Measurements from ENCODE around the gene DNAAF3.

DNAAF3 gene

DNA sequence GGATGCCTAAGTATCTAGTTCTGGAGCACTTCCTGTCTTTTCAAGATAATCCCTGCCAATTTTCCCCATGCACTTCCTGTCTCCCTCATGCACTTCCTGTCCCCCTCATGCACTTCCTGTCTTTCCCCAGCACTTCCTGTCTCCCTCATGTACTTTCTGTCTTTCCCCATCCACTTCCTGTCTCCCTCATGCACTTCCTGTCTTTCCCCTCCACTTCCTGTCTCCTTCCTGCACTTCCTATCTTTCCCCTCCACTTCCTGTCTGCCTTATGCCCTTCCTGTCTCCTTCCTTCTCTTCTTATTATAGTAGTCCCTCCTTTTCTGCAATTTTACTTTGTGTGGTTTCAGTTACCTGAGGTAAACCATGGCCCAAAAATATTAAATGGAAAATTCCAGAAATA, 14.4 kb downstream of the DNAAF3 start:
- DNase-seq, result no peak

DNA sequence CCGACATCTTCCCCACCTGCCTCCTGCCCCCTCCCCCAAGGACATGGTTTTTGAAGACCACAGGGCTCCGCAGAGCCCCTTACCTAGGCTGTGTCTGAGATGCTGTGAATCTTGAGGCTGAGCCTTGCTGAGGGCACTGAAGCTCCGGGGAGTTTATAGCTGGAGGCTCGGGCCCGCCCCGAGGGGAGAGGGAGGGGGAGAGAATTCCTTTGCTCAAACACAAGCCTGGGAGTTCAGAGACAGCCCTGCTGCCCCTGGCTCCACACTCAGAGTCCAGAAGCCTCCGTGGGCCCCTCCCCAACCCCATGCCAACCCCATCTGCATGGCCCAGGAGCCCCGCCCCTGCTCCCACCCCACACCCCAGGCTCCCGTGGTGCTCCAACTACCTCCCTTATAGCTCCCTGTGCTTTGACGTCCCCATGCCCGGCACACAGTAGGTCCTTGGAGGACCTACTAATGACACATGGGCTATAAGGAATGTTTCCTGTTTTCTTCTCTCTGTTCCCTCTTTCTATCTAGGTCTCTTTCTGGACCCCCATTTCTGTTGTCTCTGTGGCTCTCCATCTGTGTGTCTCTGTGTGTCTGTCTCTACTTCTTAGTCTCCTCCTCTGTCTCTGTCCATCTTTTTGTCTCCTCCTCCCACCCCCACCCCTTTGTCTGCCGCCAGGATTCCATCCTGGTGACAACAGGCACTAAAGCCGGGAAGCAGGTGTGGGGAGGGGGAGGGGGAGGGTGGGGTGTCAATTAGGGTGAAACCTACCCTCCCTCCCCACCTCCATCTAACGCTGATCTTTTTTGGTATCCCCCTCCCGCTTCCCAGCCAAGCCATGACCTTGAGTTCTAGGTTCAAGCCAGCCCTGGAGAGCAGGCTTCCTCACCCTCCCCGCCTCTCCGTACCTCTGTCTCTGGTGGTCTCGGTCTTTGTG, 17.1 kb downstream of the DNAAF3 start, which contains the start of gene TNNT1:
TSS of gene TNNT1 (minus strand) at position 129 of the 926 bp plus-strand sequence. CDS start 2,049 bp downstream, outside the sequence.
- no peak for DNase-seq

DNA sequence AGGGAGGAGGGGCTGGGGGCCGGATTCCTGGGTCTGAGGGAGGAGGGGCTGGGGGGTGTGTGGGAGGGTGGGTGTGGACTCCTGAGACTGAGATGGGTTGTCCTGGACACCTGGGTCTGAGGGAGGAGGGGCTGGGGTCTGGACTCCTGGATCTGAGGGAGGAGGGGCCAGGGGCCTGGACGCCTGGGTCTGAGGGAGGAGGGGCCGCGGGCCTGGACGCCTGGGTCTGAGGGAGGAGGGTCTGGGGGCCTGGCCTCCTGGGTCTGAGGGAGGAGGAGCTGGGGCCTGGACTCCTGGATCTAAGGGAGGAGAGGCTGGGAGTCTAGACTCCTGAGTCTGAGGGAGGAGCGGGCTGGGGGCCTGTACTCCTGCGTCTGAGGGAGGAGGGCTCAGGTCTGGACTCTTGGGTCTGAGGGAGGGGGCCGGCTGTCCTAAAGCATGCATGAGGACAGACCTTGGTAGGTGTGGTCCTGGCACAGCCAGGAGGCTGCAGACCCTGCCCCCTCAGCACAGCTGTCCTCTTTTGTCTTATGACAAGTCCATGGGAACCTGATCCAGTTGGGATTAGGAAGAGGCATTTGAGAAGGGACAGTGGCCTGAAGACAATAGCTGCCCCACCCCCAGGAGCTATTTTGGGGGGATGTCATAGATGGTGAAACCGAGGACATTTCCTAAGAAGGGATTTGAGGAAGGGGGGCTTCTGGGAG, 18.7 kb downstream of the DNAAF3 start:
- no peak for DNase-seq

DNA sequence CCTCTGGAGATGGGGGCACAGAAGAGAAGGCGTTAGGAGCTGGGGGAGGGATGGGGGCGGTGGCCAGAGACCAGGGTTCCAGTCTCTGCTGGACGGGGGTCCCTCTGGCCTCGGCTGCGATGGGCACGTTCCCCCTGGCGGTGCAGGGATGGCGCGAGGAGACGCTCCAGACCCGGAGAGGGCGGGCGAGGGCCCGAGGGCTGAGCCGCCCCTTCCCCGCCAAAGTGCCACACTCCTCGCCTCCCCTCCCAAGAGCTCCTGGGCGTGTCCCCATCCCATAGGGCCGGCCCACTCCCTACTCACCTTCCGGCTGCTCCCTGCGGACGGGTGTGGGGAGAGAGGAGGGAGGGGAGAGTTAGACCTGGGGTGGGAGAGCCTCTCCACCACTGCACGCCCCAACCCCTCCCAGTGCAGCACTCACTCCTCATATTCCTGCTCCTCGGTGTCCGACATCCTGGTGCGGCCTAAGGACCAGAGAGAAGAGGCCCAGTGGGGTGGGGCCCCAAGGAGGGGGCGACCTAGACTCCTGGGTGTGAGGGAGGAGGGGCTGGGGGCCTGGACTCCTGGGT, 19.6 kb downstream of the DNAAF3 start:
- DNase-seq, result no peak

DNA sequence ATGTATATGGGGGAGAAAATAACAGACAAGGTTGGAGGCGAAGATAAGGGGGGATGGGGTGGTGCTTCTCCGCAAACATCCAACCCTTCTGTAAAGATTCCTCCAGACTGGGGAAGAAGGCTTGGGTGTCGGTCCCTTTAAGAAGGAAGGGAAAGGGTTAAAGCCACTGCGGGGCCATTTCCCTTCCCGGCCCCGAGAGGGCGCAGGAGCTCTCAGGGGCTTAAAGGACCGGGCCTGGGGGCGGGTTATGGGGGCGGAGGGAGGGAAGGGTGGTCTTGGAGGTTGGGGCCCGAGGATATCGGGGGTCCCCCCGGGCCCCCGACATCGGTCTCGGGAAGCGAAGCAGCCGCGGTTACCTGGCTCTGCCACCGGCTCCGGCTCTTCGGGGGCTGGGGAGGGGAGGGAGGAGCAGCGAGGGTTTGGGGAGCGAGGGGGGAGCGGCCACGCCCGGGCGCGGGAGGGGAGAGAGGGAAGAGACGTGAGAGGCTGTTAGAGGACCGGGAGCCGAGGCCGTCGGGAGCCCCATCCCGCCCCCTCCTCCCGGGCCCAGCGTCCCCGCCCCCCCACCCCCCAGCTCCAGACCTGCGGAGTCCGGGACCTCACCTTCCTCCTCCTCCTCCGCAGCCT, 20.2 kb downstream of the DNAAF3 start:
- peak; percentile 50 to 54 for DNase-seq

- DNase-seq, result no peak
These were observed 21.2 kb downstream of the DNAAF3 start for GRCh38 chr19:55145232-55145631.

DNA sequence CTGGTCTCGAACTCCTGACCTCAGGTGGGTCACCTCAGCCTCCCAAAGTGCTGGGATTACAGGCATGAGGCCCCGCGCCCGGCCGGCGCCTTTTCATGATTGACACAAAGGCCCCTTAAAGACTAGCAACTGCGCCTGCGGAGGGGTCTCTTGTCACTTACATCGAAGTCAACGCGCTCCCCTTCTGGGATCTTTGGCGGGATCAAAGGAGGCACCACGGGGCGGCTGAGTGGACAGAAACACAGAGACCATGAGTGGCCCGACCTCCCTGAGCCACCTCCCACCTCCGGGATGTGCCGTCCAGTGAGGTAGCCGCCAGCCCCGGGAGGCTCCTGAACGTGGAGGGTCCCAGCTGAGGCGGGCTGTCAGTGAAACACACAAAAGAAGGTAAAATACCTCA, 24.7 kb downstream of the DNAAF3 start:
- DNase-seq, result no peak

DNA sequence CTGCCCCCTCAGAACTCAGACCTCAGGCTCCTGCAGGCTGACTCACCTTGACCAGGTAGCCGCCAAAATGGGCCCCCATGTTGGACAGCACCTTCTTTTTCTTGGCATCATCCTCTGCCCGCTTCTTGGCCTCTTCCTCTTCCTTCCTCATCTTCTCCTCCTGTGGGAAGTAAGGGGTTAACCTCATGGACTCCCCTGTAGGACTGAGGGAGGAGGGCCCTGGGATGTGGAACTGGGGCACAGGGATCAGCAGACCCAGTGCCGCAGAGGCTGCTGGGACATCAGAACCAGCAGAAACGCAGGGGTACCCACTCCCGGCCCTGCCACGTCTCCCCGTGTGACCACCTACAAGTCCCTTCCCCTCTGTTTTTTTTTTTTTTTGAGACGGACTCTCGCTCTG, 28.5 kb downstream of the DNAAF3 start:
- DNase-seq, result no peak

DNA sequence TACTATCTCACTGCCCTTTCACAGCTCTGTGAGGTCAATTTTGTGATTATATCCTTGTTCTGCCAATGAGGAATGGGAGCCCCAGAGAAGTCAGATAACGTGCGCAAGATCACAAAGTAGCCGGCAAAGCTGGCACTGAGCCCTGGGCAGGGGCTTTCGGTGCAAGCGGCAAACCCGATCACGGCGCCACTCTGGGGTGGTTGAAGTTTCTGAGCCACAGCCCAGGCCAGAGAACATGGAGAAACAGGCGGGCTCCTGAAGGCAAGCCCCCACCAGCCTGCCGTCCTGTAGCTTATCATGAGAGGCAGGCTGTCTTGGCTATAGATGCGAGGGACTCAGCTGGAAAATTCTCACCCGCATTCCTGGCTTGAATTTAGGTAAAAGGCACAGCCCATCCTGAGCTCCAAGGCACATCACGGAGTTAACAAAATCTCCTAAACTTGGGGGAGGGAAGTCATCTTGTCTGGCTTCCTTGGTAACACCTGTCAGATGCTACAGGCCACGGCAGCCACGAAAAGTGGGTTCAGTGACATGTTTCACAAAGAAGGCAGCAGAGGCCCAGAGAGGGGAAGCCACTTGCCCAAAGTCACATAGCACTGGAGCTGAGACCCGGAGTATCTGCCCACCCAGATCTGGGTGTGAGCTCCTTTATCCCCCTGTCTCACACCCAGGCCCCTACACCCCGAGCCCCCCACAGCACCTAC, 29.9 kb downstream of the DNAAF3 start:
- DNase-seq, result no peak

GRCh38 chr19:55134736-55135135, 31.7 kb downstream of the DNAAF3 start:
- no peak for DNase-seq

DNA sequence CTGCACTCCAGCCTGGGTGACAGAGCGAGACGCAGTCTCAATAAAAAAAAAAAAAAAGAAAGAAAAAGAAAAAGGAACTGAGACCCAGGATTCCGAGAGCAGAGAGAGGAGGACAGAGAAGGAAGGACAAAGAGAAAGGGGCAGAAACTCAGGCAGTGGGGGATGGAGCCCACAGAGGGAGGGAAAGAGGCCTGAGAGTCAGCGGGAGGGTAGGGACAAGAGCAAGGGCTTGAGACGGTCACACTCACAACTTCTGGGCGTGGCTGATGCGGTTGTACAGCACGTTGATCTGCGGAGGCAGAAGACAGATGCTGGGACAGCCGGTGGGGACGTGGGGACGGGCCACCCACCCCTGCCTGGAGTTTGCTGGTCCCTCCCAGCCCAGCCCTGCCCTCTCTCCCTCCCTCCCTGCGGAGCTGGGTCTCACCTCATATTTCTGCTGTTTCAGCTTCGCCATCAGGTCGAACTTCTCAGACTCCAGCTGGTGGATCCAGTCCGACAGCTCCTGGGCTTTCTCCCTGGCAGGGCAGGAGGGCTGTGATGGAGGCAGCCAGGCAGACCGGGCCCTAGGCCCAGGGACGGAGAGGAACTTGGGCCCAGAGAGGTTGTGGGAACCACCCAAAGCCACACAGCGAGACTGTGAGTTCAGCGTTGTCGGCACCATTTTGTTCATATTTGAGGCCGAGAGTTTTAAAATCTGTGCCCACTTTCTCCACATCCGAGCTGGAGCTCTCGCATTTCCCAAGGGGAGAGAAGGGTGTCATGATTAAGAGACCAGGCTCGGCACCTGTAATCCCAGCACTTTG, 32.6 kb downstream of the DNAAF3 start:
- no peak for DNase-seq

GRCh38 chr19:55132453-55133129, 33.8 kb downstream of the DNAAF3 start:
- no peak for DNase-seq

DNA sequence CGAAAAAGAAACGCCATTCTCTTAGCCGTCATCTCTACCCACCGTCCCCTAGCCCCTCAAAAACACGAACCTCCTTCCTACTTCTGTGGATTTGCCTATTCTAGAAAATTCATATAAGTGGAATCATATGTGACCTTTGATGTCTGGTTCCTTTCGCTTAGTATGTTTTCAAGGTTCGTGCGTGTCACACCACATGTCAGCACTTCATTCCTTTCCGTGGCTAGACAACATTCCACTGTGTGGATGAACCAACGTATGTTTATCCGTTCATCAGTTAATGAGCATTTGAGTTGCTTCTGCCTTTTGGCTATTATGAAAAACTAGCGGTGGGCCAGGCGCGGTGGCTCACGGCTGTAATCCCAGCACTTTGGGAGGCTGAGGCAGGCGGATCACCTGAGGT, 35.0 kb downstream of the DNAAF3 start:
- no peak for DNase-seq

- DNase-seq, result no peak
These were observed 47.4 kb downstream of the DNAAF3 start for GRCh38 chr19:55119053-55119452.

- DNase-seq, result peak; percentile 58 to 59
These were observed 47.9 kb downstream of the DNAAF3 start for GRCh38 chr19:55118401-55118991.

DNA sequence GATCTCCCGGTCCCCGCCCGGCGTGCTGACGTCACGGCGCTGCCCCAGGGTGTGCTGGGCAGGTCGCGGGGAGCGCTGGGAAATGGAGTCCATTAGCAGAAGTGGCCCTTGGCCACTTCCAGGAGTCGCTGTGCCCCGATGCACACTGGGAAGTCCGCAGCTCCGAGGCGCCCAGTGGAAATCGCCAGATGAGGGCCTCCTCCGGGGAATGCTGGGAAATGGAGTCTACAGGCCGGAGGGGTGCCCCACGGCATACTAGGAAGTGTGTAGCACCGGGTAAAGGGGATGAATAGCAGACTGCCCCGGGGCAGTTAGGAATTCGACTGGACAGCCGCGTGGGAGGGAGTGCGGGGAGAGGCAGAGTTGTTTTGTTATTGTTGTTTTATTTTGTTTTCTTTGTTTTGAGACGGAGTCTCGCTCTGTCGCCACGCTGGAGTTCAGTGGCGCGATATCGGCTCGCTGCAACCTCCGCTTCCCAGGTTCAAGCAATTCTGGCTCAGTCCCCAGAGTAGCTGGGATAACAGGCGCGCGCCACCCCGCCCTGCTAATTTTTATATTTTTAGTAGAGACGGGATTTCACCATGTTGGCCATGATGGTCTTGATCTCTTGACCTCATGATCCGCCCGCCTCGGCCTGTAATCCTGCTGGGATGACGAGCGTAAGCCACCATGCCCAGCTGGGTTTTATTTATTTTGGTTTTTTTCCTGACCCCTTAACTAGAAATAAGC, 48.6 kb downstream of the DNAAF3 start:
- DNase-seq, result peak; percentile 96 to 97

GRCh38 chr19:55116859-55117662, 49.4 kb downstream of the DNAAF3 start, which contains the start of gene PPP1R12C:
PPP1R12C (minus strand) TSS chr19:55117637; CDS start chr19:55117543, 94 bp downstream.
- peak; percentile 31 to 42 for DNase-seq

DNA sequence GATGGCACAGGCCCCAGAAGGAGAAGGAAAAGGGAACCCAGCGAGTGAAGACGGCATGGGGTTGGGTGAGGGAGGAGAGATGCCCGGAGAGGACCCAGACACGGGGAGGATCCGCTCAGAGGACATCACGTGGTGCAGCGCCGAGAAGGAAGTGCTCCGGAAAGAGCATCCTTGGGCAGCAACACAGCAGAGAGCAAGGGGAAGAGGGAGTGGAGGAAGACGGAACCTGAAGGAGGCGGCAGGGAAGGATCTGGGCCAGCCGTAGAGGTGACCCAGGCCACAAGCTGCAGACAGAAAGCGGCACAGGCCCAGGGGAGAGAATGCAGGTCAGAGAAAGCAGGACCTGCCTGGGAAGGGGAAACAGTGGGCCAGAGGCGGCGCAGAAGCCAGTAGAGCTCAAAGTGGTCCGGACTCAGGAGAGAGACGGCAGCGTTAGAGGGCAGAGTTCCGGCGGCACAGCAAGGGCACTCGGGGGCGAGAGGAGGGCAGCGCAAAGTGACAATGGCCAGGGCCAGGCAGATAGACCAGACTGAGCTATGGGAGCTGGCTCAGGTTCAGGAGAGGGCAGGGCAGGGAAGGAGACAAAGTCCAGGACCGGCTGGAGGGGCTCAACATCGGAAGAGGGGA, 50.1 kb downstream of the DNAAF3 start:
- peak; percentile 66 to 72 for DNase-seq
